GM04503 (cell line): Measurements from ENCODE around the gene LANCL1.

Experiments
- DNase-seq: peaks from one replicate; pipeline ENCODE4 v3.0.0-alpha.2; 2012; ENCODE audit warnings: low read depth

Gene LANCL1

GRCh38 chr2:210476194-210477128 is at the start of gene LANCL1:
LANCL1 (minus strand) TSS chr2:210476759; CDS start chr2:210476396, 363 bp downstream.
- peak; percentile 63 for DNase-seq

GRCh38 chr2:210524533-210524932 is 48.0 kb upstream of the LANCL1 start:
- DNase-seq, result no peak

GRCh38 chr2:210523650-210524289 is 47.2 kb upstream of the LANCL1 start:
- no peak for DNase-seq

GRCh38 chr2:210522399-210522798 is 45.8 kb upstream of the LANCL1 start:
- no peak for DNase-seq

DNA sequence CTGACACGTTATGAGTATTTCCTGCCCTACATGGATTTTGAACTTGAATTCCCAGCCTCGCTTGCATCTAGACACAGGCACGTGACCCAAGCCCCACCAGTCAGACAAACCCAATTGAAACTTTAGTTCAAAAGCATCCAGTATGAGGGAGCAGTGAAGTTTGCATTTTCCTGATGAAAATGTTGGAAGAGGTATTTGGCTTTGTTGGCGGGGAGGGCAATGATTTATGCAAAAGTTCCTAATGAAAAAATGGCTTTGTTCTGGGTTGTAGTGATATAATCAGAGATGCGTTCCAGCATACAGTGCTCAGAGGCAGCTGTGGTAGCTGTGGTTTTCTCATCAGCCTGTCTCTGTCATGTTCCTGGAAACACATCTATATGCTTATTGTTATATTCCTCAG is 43.0 kb upstream of the LANCL1 start:
- DNase-seq, result no peak

DNA sequence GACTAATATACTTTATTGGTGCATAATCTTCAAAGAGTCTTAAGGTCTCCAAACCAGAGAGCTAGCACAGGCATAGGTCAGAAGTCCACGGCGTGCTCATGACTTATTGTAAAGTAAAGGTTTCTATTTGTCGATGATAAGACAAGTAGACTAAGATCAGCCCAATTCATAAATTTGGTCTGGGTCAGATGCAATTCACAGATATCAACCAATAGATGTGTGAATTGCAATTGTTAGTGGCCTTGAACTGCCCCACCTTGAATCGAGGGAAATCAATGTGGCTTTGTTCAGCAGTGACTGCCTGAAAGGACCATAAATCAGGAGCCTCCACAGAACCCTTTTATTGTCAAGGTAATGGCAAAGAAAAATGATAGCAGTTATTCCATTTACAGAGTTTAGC is 40.7 kb upstream of the LANCL1 start:
- DNase-seq, result no peak

DNA sequence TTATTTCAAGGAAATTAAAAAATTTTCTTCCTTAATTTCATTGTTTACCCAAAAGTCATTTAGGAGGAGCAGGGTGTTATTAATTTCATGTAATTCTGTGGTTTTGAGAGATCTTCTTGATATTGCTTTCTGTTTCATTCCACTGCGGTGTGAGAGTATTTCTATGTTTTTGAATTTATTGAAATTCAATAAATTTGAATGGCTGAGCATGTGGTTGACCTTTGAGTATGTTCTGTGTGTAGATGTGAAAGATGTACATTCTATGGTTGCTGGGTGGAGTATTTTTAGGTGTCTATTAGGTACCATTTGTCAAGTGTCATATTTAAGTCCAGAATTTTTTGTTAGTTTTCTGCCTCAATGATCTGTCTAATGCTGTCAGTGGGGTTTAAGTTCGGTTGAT is 39.4 kb upstream of the LANCL1 start:
- DNase-seq, result no peak

DNA sequence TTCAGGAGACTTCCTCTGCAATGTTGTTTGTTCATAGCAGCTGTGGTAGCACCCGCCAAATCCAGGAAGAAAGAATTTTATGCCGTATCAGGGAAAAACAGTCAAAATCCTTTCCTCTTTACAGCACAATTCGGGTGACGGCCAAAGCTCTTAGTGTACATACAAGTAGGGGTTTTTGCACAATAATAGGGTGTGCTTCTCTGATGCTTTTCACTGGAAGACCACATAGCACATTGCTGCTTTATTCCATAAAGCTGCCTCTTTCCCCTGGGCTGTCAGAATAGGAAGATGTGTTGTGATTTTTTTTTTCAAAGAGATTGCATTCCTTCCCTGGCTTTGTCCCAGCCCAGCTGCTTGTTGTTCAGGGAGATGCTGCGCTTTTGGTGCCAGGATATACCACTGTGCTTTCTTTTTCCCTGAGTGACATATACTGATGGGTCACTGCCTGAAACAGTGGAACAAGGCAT is 27.2 kb upstream of the LANCL1 start:
- DNase-seq, result no peak

DNA sequence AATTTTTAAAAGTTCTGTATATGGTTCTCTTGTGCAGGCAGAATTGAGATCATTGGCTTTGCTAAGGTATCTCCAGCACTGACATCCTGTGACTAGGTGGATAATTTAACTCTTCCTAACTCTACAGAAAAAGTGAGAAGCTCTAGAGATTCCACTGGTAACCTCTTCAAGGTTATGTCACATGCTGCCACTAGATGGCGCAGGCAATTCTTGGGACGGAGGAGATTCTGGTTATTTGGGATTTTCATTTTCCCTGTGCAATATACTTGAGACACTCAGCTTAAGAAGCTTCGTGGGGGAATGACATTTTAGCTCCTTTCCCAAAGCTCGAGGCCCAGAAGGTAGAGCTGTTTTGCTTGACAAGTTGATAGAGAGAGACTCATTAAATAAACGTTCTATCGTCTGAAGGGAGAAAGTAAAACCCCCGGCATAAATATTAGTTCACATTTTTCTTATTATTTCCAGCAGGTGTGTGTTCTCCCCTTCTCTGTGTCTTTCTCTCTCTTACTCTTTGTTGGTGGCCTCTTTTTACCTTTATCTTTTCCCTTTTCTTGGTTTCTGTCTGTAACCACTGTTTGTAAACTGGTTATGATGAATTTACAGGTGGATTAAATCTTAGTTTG is 26.6 kb upstream of the LANCL1 start:
- no peak for DNase-seq

GRCh38 chr2:210496512-210496911 is 20.0 kb upstream of the LANCL1 start:
- no peak for DNase-seq

- DNase-seq, result no peak
These were observed 17.0 kb upstream of the LANCL1 start for GRCh38 chr2:210493528-210493927.

DNA sequence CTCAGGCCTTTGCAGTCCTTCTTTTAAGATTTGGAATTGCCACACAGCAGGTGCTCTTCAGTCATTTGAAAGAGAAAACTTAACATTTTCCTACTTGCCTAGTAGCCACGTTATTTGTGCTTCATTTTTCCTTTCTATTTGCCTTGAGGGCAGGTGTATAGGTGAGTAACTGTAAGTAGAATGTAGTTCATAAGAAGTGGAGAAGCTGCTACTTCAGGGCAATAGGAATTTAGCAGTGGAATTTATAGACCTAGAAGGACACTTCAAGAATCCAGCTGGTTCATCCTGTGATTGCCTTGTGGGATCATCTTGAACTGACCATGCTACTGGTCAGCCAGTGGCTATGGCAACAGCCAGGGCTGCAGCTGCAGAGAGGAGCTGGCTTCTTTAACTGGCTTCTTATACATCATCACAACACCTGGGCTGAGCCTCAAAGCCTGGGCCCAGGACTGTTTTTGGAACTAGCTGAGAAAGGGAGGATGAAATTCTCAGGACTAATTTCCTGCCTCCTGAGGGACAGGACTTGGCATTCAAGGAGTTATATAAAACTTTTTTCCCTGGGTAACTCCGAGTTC is 5.1 kb upstream of the LANCL1 start:
- no peak for DNase-seq

GRCh38 chr2:210480764-210481163 is 4.2 kb upstream of the LANCL1 start:
- no peak for DNase-seq

DNA sequence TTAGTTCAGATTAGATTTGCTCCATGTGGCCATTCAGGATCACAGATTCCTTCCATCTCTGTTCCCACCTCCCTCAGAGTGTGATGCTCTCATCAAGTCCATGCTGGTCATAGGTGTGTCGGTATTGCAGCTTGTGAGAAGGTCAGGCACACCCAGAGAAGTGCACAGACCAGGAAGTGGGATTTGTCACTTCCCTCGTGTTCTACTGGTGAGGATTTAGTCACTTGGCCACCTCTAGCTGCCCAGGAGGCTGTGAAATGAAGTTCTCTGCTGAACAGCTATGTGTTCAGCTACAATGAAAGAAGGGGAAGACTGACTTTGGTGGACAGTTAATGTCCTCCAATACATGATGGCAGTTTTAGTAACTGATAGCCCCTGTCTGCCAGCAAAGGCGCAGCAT is 3.5 kb upstream of the LANCL1 start:
- no peak for DNase-seq

GRCh38 chr2:210478661-210479060 is 2.1 kb upstream of the LANCL1 start:
- no peak for DNase-seq

- DNase-seq, result peak; percentile 43
These were observed 937 bp upstream of the LANCL1 start for GRCh38 chr2:210477496-210477895.

DNA sequence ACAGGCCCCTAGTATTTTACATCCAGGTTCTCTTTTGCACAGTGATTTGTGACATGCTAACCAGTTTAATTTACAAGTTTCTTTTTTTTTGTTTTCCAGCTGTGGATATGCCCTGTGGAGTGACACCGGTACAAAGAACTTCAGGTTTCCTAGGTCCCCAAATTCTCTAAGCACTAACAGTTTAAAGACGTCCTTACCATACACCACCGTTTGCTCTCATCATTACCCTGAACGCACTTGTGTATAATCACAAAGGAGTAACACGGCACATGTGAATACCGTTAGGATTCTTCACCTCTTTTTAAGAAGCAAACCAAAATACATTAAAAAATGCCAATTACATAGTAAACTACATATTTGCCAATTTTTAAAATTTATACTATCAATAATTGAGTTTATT is 853 bp downstream of the LANCL1 start:
- no peak for DNase-seq

GRCh38 chr2:210474776-210475175 is 1.8 kb downstream of the LANCL1 start:
- no peak for DNase-seq

GRCh38 chr2:210461401-210461800 is 15.2 kb downstream of the LANCL1 start:
- no peak for DNase-seq

DNA sequence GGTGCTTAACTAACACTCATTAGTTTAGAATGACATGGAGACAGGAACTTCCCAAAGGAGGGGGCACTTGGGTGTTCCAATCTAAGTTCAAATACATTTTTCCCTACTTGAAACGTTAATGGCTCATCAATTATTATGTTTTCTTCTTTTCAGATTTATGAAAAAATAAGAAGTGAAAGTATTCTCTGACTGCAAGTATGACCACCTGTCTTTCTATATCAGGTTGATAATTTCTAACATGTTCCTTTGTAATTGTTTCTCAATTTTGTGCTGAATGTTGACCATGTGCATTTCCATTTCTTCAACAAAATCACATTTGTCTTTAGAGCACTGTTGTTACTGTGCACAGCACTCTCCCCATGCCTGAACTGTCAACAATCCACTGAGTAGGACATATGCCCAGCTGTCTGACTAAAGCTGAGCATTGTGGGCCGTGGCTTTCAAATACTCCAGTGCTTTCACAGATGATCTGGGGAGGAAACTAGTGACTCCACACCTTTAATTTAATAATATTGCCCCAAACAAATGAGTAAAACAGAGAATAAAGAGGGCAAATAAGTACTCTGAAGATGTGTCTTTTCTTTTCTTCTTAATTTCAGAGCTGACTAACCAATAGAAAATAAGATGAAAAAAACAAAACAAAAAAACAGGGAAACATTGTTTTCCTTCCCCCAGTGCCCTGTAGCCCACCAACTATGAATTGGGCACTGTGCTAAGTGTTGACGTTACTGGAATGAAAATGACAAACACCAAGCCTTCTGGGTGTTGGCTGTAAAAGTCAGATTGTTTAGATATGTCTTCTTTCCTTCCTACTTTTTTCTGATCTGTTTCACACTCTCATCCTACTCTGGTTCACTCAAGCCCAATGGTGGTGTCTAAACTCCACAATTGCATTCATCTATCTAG is 16.0 kb downstream of the LANCL1 start:
- no peak for DNase-seq

GRCh38 chr2:210459880-210460279 is 16.7 kb downstream of the LANCL1 start:
- no peak for DNase-seq
